Hematopoietic multipotent progenitor cell treated with erythropoietin and hydrocortisone succinate and interleukin-3 and kit ligand, for 8 days (in vitro differentiated cells): ENCODE results near the gene RSBN1.
A peak's percentile ranks its signal among the peaks of the same experiment; 100 is the strongest.

Source experiments
- DNase-seq: peaks from one replicate; pipeline ENCODE4 v3.0.0-alpha.2; 2015

RSBN1 gene

DNA sequence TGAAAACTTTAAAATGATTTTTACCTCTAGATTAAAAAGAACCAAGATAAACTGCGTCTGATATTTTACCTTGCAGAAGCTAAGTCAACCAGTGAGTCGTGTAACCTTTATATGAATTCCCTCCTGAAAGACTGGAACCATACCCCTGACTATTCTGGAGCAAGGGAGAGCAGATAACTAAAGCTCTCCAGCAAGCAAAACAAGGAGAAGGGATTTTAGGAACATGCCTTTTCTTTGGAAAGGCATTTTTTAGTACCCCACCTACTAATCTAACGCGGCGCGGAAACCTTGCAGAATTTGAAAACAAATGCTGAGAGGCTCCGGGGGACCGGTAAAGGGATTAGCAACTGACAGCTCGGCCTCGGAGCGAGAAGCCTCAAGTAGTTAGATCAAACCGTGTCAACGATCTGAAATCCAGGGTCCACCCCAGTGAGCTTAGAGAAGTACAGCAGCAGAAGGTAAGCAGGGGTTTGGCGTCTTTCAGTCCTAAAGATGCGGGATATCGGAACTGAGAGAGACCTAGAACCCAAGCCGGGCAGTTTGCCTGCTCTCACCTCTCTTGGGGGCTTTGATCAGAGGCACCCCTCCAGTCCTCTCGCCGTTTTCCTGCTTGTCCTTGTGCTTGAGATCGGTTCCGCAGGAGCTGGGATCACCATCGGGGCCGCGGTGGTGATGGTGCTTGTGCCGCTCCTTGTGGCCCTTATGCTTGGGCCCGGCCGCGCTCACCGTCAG is 954 bp downstream of the RSBN1 start:
- DNase-seq = peak; percentile 43

DNA sequence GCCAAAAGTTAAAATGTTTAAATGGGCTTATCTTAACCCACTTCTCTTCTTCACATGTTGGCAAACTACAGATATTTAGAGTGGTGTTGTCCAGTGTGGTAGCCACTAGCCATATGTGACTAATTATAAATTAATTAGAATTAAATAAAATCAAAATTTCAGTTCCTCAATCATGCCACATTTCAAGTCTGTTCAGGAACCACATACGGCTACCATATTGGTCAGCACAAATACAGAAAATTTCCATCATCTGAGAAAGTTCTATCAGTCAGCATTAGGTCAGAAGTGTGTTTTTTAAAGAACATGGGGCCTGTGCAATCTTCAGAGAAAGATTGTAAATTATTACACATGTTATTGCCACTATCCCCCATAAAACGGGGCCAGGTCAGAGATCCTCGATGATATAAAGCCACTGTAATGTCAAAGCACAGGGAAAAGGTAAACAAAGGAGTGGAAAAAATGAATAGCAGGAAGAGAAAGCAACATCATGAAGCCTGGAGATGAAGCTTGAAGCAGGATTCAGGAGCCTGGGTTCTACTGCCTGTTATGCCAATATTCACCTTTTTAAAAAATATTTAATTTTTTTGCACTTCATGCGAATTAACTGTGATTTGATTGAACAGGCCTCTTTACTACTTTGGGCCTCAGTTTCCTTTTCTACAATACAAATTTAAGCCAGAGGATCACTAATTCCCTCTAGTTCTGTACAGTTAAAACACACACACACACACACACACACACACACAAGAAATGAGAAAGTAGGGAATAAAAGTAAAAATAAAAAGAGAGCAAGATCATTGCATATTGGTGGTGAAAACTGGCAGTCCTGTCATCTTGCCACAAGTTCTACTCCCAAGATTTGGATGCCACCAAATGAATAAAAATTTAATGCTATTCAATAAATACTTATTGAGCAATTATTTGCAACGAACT is 2.3 kb downstream of the RSBN1 start:
- DNase-seq = no peak

DNA sequence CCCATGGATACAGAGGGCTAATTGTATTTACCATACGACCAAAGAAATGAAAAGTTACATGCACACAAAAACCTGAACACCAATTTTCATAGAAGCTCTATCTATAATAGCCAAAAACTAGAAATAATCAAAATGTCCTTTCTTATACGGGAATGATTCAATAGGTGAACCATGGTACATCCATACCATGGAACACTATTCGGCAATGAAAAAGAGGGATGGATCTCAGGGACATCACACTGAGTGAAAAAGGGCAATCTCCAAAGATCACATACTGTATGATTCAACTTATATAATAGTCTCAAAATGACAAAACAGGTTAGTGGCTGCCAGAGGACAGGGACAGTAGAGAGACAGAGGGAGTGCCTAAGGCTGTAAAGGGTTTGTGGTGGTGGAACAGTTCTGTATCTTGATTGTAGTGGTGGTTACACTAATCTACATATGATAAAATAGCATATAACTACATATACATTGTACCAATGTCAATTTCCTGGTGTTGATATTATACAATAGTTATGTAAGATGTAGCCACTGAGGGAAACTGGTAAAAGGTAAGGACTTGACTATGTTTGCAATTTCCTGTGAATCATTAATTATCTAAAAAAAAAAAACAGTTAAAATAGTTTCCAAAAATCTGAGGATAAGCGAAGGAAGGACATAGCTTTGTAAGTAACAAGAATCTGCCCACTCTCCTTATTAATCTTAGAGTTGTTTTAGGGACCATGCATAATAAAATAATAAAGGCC is 3.7 kb downstream of the RSBN1 start:
- peak; percentile 41 for DNase-seq

DNA sequence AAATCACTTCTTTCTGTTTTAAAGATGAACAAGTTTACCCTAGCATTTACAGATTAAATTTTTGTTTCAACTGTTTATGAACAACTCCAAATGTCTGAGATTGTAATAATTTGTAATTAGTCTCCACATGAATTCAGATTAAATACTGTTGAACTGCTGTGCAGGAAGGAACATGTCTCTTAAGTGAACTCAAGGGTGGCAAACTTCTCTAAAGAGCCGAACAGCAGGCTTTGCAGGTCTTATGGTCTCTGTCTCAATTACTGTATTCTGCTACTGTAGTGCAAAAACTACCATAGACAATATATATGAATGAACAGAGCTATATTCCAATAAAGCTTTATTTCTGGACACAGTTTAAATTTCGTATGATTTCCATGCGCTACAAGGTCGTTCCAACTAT is 6.6 kb downstream of the RSBN1 start:
- DNase-seq = no peak

DNA sequence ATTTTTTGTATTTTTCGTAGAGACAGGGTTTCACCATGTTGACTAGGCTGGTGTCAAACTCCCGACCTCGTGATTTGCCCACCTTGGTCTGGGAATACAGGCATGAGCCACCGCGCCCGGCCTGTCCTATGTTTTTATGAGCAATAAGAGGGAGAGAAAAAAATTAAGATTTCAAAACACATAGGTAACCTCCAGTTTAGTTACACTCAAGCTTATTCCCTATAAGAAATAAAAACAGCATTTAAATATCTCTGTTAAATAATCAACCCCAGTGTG is 7.1 kb downstream of the RSBN1 start:
- no peak for DNase-seq

DNA sequence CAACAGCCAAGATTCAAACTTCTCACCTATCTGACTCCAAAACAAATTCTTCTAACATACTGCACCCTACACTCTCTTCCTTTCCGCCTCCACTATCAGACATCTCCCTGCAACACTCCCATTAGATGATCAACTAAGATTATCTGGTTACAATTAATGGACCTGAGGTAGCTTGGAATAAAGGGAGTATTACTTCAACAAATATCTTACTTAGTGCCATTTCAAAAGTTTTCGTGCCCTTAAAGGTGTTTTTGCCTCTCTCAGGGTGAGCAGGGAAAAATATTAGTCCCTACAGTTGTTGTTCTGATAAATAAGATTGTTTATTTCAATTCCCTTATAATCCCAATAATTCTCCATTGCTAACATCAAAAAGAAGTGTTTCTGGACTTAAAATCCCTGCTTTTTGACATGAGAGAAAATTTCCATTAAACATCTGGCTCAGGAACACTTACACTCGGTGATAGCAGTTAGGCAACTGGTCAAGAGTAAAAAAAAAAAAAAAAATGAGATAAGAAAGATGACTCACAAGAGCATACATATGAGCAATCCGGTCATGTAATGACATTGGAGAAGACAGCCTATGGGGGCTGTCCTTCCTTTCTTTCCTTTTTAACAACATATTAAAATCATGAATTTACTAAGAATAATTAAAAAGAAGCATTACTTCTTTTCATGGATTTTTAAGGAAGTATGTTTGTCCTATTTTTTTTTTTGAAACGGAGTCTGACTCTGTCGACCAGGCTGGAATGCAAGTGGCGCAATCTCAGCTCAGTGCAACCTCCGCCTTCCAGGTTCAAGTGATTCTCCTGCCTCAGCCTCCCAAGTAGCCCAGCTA is 7.6 kb downstream of the RSBN1 start:
- DNase-seq = peak; percentile 75

DNA sequence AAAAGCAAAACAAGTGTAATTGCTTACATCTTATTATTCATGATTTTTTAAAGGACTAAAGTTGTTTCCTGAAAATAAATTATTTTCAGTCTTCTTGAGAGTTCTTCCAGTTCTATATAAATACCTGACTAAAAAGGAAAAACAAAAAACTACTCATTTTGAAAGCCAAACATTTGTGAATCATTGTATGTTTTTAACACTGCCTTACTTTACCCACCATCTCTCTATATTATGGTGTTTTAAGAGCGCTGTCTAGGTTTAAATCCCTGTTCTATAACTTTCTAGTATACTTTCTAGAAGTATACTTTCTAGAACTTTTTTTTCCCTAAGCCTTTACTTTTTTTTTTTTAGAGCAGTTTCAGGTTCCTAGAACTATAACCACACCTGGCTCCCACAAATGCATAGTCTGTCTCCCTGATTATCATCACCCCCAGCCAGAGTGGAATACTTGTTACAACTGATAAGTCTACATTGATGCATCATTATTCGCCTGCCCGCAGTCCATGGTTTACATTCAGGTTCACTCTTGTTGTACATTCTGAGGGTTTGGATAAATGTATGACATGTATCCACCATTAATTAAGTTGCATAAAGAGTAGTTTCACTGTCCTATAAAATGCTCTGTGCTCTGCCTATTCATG is 9.8 kb downstream of the RSBN1 start:
- DNase-seq = peak; percentile 48

DNA sequence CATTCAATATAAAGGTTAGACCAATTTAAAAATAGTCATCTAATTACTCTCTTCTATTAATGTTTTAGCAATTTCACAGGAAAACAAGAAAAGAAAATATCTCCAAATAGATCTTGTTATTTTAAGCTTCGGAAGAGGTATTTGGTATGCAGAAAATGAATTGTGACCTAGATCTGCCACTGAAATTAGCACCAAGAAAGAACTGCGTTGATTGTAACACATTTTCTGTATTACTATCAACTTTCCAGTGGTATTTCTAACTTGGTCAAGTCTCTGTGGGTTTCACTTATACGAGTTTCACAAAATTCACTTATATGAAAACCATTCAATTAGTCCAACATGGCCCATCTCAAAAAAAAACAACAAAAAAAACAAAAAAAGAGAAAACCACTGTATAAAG is 11.8 kb downstream of the RSBN1 start:
- DNase-seq = no peak

DNA sequence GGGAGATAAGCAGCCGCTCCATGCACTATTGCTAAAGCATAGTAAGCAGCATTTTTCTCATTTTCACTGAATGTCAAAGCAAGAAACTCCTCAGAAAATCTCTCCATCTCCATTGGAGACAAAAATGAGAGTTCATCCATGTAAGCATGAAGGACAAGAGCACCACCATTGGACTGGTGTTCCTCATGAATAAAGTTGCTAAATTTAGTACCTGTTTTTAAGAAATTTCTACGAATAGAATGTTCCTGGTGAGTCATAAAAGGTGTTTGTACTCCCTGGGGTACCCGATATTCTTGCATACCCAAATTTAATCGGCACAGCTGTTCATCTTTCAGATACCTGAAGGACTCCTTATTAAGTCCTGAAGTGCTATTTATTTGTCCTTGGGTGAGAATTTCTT is 14.8 kb downstream of the RSBN1 start:
- no peak for DNase-seq

DNA sequence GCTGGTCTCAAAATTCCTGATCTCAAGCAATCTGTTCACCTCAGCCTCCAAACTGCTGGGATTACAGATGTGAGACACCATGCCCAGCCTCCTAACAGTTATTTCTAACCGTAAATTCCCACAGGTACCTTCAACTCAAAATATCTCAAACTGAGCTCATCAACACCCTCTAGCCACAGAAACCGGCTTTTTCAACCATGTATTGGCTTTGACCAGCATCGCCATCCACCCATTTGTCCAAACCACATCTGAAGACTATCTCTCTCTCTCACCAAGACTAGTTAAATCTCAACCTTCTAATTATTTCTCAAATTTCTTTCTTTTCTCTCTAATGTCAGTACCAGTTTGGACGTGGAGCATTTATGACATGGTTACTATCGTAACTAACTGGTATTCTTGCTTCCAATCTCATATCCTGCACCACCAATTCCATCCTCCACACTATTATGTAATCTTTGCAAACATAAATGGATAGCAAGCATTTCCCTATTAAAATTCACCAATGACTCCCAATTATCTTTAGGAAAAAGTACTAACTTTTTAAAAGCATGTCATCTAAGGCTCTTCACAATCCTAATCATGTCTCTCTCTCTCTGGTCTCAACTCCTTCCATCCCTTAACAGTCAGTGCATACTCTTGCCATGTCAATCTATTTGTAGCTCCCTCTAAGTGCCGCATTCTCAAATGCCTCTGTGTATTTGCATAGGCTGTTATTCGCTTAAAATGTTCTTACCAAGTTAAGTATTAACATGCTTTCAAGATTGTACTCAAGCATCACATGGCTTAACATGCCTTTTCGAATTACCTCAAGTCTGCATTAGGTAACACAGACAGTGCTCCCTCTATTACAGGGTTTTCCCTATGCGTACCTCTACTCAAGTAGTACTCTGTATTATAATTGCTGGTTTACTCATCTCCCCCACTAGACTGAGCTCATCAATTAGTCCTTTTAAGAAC is 18.1 kb downstream of the RSBN1 start:
- no peak for DNase-seq

DNA sequence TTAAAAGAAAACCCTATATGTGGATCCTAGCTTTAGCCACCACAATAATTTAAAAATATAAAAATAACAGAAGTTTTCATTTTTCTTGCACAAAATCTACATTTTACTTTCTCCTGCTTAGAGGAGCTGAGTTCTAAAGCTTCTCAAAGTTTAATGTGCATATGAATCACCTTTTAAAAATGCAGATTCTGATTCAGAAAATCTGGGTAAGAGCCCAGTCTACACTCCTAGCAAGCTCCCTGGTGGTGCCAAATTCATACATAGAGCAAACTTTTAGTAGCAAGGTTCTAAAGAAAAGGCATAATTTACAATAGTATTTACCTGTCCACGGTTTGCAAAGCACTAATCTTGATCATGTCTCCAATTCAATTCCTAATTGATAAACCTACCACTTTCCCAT is 19.3 kb downstream of the RSBN1 start:
- DNase-seq = no peak

DNA sequence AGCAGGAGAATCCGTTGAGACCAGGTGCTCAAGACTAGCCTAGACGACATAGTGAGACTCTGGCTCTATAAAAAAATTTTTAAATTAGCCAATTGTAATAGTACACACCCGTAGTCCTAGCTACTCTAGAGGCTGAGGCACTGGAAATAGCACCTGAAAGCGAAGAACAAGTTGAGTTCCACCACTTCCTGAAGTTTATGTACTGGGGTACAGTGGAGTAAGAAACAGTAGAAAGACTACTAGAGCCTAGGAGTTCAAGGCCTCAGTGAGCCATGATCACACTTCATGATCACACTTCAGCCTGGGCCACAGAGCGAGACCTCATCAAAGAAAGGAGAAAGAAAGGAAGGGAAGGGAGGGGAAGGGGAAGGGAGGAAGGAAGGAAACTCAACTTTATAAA is 19.8 kb downstream of the RSBN1 start:
- DNase-seq = no peak

DNA sequence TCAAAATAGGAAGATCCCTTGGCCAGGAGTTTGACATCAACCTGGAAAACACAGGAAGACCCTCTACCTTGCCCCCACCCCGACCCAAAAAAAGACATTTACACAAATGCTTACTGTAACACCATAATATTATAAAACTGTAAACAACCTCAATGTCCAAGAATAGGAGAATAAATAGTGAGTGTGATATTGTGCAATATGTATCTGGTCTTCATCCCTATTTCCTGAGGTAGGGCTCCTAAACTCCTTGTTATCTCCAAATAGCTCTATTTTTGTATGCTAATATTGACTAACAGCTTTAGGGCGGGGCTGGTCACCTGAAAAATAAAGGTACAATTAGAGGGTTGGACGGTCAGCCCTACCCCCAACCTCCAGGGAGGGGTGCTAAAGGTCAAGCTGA is 23.5 kb downstream of the RSBN1 start:
- DNase-seq = no peak

DNA sequence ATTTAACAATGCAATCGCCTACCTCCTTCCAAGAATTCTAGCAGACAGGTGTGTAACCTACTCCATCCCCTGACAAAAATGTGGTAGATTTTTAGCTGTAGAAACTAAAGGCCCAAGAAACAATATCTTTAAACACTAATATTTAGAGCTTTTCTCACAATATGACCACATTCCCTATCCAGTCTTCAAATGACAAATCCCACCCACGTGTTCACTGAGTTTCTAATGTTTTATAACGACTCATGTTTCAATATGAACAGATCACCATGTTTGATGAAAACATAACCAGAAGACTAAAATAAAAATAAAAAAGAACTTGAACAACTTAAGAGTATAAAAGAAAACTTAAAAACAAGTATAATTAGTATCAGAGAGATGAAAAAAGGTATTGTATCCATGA is 24.6 kb downstream of the RSBN1 start:
- no peak for DNase-seq

DNA sequence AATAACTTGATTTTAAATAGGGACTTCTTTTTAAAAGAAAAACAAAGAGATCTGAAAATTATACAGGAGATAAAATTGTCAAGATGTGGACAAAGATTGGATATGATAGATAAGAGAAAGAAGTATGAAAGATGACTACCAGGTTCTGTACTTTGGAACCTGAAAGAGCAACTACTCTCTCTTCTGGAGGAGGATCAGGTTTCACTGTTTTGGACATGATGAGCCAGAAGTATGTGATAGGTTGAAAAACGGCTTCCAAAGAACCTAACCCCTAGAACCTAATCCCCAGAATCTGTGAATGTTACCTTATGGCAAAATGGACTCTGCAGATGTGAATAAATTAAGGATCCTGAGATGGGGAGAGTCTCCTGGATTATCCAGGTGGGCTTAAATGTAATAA is 26.2 kb downstream of the RSBN1 start:
- no peak for DNase-seq

DNA sequence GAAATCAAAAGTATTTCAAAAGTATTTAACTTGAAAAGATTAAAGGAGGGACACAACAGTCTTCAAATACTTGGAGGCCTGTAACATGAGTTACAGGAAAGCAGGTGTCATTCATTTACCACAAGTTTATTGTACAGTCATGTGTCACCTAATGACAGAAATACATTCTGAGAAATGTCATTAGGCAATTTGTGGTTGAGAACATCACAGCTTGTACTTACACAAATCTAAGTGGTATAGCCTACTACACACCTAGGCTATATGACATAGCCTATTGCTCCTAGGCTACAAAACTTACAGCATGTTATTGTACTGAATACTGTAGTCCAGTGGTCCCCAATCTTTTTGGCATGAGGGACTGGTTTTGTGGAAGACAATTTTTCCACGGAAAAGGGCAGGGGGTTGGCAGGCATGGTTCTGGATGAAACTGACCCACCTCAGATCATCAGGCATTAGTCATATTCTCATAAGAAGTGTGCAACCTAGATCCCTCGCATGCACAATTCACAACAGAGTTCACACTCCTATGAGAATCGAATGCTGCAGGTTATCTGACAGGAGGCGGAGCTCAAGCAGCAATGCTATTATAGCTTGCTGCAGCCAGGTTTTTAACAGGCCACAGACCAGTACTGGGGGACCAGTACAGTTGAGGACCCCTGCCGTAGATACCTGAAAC is 28.0 kb downstream of the RSBN1 start:
- DNase-seq = peak; percentile 42

DNA sequence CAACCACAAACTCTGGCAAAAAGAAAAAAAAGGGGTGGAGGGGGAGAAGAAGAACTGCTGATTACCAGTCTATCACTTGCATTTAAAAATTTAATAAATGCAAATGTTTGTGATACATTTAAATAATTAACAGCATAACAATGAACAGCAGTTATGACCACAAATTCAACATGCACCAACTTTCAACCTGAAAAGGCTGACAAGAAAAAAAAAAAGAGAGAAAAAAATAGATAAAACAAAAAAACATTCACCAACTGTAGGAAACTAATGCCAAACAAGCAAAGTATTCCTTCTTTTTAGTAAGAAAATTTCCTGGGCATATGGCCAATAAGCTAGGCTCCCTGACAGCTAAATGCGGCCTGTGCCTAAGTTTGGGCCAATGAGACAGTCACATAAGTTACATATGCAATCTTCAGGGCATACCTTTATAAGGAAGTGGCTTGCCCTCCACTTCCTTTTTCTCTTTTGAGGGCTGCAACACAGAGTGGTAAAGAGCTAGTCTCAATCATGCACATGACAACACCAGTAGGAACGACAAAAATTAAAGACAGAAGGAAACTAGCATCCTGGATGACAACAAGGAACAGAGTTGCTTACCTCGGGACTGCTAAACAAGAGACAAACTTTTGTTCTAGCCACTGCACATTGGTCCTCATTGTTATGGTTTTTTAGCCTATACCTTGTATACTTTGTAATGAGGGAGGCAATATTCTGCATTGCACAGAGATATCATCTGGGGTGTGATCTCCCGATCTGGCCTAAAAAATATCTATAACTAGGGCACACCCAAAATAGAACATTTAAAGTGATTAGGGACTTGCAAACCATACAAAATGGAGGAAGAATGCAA is 28.8 kb downstream of the RSBN1 start:
- peak; percentile 82 for DNase-seq

DNA sequence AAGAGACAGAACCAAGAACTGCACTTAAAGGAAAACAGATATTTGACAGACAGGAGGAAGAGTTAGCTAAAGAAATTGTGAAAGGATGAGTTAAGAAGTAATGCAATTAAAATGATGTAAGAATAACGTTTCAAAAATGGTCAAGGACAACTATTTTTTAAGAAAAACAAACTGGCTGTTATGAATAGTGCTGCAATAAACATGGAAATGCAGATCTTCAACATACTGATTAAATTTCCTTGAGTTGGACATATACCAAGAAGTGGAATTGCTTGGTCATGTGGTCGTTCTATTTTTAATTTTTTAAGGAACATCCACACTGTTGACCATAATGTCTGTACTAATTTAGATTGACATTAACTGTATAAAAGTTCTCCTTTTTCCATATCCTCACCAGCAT is 29.9 kb downstream of the RSBN1 start:
- no peak for DNase-seq

DNA sequence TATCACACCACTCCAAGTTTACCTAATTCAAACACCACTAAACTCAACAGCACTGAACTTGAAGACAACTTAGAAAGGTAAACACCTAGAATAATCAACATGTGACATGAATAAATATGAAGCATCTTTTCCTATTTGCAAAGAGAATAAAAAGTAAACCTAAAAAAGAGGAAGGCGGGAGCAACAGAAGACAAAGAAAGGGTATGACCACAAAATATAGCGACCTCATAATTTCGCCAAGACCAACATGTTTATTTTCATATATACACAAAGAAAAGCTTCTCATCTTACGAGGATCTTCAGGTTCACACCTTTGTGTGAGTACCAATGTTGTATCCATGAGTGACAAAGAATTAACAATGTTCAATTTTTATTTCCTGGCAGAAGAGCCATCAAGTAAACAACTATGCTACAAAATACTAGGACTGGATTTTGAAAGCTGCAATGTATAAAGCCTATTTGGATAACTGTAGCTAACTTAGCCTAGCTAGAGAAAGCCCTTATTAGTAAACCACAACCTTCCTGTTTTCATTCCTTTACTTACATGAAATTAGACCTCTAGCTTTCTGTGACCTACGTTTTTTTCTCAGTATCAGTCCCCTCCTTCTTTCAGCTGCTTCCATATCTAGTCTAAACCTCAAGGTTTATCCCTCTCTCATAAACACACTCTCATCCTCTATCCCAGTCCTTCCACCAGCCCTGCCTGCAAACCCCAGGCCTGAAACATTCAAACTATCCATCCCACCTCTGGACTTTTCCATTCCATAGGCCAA is 31.7 kb downstream of the RSBN1 start:
- peak; percentile 52 for DNase-seq
